ENCODE data around the gene STAG3. TPM values are rescaled to one million over a fixed set of nuclear protein-coding genes. Genes with fewer than 3 reads are reported as not detected.

Gene STAG3
- total and polyA plus RNA-seq, 10 of the 15 experiments (the other 5 are each of a cell fraction or from before 2014, with no cell fraction given) = 73.0 to 306 (median 120) TPM

DNA sequence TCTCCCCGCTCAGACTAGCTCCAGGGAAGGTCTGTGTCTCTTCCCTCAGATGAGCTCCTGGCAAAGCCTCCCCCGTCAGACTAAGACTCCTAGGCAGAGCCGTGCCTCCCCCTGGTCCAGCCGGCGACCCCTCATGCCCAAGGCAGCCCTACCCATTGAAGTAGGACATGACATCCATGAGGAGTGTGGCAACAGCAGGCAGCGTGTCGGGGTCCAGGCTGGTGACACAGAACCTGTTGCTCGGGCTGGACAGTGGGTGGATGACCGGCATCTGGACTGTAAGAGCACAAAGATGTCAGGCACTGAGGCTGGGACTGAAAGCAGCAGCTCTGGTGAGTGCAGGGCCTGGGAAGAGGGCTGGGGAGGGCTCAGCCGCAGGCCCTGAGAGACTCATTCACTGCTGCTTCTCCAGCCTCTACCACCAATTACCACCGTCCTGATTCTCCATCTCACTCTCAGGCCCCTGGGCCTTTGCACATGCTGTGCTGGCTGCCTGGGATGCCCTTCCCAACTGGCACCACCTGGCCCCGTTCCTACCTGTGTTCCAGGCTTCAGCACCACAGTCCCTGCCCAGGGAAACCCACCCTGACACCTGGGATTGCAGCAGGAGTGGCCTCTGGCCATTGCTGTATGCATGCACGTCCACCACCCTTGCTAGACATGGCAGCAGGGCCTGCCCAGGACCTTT, 44.9 kb downstream of the STAG3 start:
- peak overlapping the region; percentile 87 for H3K9ac ChIP-seq (ENCODE audit: control insufficient read depth, insufficient read depth, low read length)
- 0 out of 2 replicates have a peak, but pooled peaks have one; percentile 23 for TF ChIP-seq POLR2AphosphoS5 (IDR thresholded peaks at IDR 0.05; ENCODE audit: low read length)
- TF ChIP-seq, protein P1, sequence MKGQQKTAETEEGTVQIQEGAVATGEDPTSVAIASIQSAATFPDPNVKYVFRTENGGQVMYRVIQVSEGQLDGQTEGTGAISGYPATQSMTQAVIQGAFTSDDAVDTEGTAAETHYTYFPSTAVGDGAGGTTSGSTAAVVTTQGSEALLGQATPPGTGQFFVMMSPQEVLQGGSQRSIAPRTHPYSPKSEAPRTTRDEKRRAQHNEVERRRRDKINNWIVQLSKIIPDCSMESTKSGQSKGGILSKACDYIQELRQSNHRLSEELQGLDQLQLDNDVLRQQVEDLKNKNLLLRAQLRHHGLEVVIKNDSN (IDR thresholded peaks at IDR 0.05; ENCODE audit: borderline replicate concordance, extremely low read length, insufficient read depth, low read depth, low read length) = no peak
- peak; percentile 43; the same call in 1 of the 2 replicates for TF ChIP-seq POLR2A (IDR thresholded peaks at IDR 0.05; ENCODE audit: low read depth, low read length)
- no peak for TF ChIP-seq SIX5 (IDR thresholded peaks at IDR 0.05; ENCODE audit: low read depth, low read length, severe bottlenecking)
- H3K79me2 ChIP-seq (ENCODE audit: control insufficient read depth, insufficient read depth, low read length) = peaks cover 54% of the 10 kb centered on the region
- H2AFZ ChIP-seq (ENCODE audit: control insufficient read depth, low read depth, low read length) = no peak overlapping the region
- SMC1A ChIA-PET (ENCODE audit: uncharacterized antibody, unreplicated experiment) = interaction anchor here (0.7 to 2.3 kb wide), 8 partner anchors 10 to 186 kb away, joined by 3 to 10 read pairs (median 5); partner anchors contain the start of gene LAMTOR4
- RAD21 ChIA-PET (ENCODE audit: unreplicated experiment) = interaction anchor here (0.9 to 3.5 kb wide), 7 partner anchors 12 to 94 kb away, joined by 4 to 14 read pairs (median 5); partner anchors contain the start of gene LAMTOR4
- H3K27ac ChIP-seq (ENCODE audit: control insufficient read depth, insufficient read depth) = peak overlapping the region; percentile 99
- H3K36me3 ChIP-seq (ENCODE audit: control insufficient read depth in 2 of 2, insufficient read depth in 2 of 2, low read length in 1 of 2) = peaks cover 5 to 7% of the 10 kb centered on the region in 2 experiments; a peak in 3 of 4 replicates
- no peaks in the 10 kb centered on the region for H3K27me3 ChIP-seq (replicated peaks in 1 of 2; ENCODE audit: control insufficient read depth in 2 of 2, insufficient read depth in 2 of 2, low read length in 1 of 2)
- no peaks in the 10 kb centered on the region for H4K20me1 ChIP-seq (ENCODE audit: control insufficient read depth, insufficient read depth)
- DNase-seq (ENCODE audit: low read depth, low spot score) (no peak), ATAC-seq (no peak), FAIRE-seq (no peak)
- no peaks in the 10 kb centered on the region for H3K9me3 ChIP-seq (replicated peaks; ENCODE audit: control insufficient read depth, insufficient read depth, low read length)
- peak overlapping the region; percentile 63; the same call in 1 of the 2 replicates for H3K4me3 ChIP-seq
- H3K4me1 ChIP-seq (ENCODE audit: control insufficient read depth, insufficient read depth, low read length) = peaks cover 33% of the 10 kb centered on the region
- in situ Hi-C loops (cut with MboI) = no loop called here
- intact Hi-C loops (cut with micrococcal nuclease; ENCODE audit: unreplicated experiment) = no loop called here
- H3K4me2 ChIP-seq (ENCODE audit: control insufficient read depth, insufficient read depth) = peak overlapping the region; percentile 88
- 91% methylated on average over 13 of the region's 13 CpGs for WGBS (ENCODE audit: insufficient coverage, insufficient replicate concordance, low lambda C conversion rate, missing lambda C conversion rate)
- POLR2A ChIA-PET = interaction anchor here (0.7 to 4.6 kb wide), 8 partner anchors 12 to 364 kb away, joined by 3 to 25 read pairs (median 4); partner anchors contain the start of genes FBXO24 and LRCH4
- CTCF ChIA-PET = interaction anchor here (0.7 to 8.2 kb wide), 8 partner anchors 7 to 185 kb away, joined by 3 to 107 read pairs (median 4); partner anchors contain the start of gene GAL3ST4
- no TSS peak for BruUV-seq (replicated peaks)
